Erythroblast (primary cell): ENCODE data around the gene APOA4.

Experiments
- GATA1 ChIP-seq: IDR thresholded peaks from 2 replicates; pipeline ENCODE4 v1.6.1; 2011; ENCODE audit warnings: low read depth, mild to moderate bottlenecking, control low read depth, low read length, moderate library complexity
- POLR2A ChIP-seq: IDR thresholded peaks from 2 replicates; pipeline ENCODE4 v1.6.1; 2011; ENCODE audit warnings: mild to moderate bottlenecking, low read length

DNA sequence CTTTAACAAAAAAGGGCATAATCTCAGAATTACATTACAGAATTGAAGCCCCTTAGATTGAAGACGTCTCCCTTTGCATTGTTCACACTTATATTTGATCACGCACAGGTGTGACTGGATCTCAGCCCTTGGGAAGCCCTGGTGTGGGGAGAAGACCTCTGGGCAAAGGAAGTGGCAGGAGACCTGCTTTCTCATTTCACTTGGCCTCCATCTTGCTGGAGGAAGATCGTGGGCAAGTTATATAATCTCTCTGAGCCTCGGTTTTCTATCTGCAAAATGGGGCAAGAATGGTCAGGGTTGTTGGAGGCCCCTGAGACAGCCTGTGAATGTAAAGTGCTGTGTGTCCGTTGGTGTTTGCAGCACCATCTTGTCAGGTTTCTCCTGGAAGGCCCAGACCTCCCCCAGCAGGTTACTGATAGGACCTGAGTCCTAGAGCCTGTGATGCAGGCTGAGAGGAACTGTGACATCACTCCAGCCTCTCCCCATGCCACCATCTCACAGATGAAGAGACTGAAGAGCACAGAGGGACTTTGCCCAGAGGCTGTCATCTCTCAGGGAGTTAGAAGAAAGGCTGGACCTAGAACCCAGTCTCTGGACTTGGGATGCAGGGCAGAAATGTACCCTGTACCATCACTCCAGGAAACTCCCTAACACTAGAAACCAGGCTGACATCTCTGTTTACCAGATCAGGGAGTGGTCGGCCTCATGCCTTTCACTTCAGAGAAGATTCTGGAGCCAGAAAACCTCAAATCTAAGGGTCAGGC, 15.4 kb upstream of the APOA4 start:
- TF ChIP-seq POLR2A (no peak), GATA1 (no peak)
